Ammon's horn (tissue), 1 donor: ENCODE data around the gene AKAP10.
"Not testable (repeated sequence)": the region's sequence is repeated elsewhere in the genome, so short reads cannot be mapped to it uniquely, and the experiment has no call there.

Experiments
- DNase-seq: peaks from one replicate; pipeline ENCODE4 v3.0.0-alpha.2; 2016; ENCODE audit warnings: low spot score

The AKAP10 gene

GRCh38 chr17:19978805-19979211 lies 1.2 kb upstream of the AKAP10 start:
- DNase-seq, result no peak

- DNase-seq, result peak; percentile 64
Observed at GRCh38 chr17:19978209-19978802, 678 bp upstream of the AKAP10 start.

- no peak for DNase-seq
Observed at GRCh38 chr17:19975601-19976000, 2.0 kb downstream of the AKAP10 start.

- no peak for DNase-seq
Observed at GRCh38 chr17:19973156-19973555, 4.5 kb downstream of the AKAP10 start.

GRCh38 chr17:19962954-19963353 lies 14.7 kb downstream of the AKAP10 start:
- DNase-seq, result not testable (repeated sequence)

GRCh38 chr17:19958023-19958422 lies 19.6 kb downstream of the AKAP10 start:
- DNase-seq, result no peak

GRCh38 chr17:19955099-19955498 lies 22.5 kb downstream of the AKAP10 start:
- no peak for DNase-seq

GRCh38 chr17:19951411-19951810 lies 26.2 kb downstream of the AKAP10 start:
- not testable (repeated sequence) for DNase-seq

- DNase-seq, result not testable (repeated sequence)
Observed at GRCh38 chr17:19950624-19951195, 26.9 kb downstream of the AKAP10 start.

GRCh38 chr17:19948116-19948943 lies 29.3 kb downstream of the AKAP10 start:
- no peak for DNase-seq

- DNase-seq, result no peak
Observed at GRCh38 chr17:19946921-19947320, 30.7 kb downstream of the AKAP10 start.

- no peak for DNase-seq
Observed at GRCh38 chr17:19945009-19945626, 32.5 kb downstream of the AKAP10 start.

- DNase-seq, result no peak
Observed at GRCh38 chr17:19943599-19943998, 34.0 kb downstream of the AKAP10 start.

- DNase-seq, result no peak
Observed at GRCh38 chr17:19943026-19943425, 34.6 kb downstream of the AKAP10 start.

- no peak for DNase-seq
Observed at GRCh38 chr17:19940722-19941464, 36.7 kb downstream of the AKAP10 start.

GRCh38 chr17:19939993-19940721 lies 37.5 kb downstream of the AKAP10 start:
- no peak for DNase-seq

- no peak for DNase-seq
Observed at GRCh38 chr17:19938736-19939135, 38.9 kb downstream of the AKAP10 start.

- no peak for DNase-seq
Observed at GRCh38 chr17:19937522-19937921, 40.1 kb downstream of the AKAP10 start.

GRCh38 chr17:19935169-19935568 lies 42.5 kb downstream of the AKAP10 start:
- DNase-seq, result no peak

GRCh38 chr17:19933628-19934027 lies 44.0 kb downstream of the AKAP10 start:
- DNase-seq, result no peak

GRCh38 chr17:19933221-19933620 lies 44.4 kb downstream of the AKAP10 start:
- no peak for DNase-seq
